ENCODE results near the gene GPX6.

GPX6 gene

GRCh38 chr6:28531479-28532128 is 16.0 kb upstream of the GPX6 start:
- POLR2A ChIA-PET, result interaction anchor here (1.5 kb wide), 1 partner anchor 11 kb away, joined by 4 read pairs; no protein-coding TSS in a partner anchor
- CTCF ChIA-PET, result interaction anchor here (1.2 to 1.3 kb wide), 2 partner anchors 9 to 52 kb away, joined by 3 to 4 read pairs; no protein-coding TSS in a partner anchor
- no peak for DNase-seq (ENCODE audit: extremely low spot score)
- TF ChIP-seq LEF1 (IDR thresholded peaks at IDR 0.05; ENCODE audit: borderline replicate concordance) (no peak), SP1 (IDR thresholded peaks at IDR 0.05) (no peak), FOXK2 (IDR thresholded peaks at IDR 0.05) (no peak), FOXM1 (IDR thresholded peaks at IDR 0.05; ENCODE audit: borderline replicate concordance) (no peak), ELF4 (IDR thresholded peaks at IDR 0.05) (no peak), NFRKB (IDR thresholded peaks at IDR 0.05) (no peak), FOXA1 (IDR thresholded peaks at IDR 0.05) (no peak), TARDBP (IDR thresholded peaks at IDR 0.05) (no peak), L3MBTL2 (conservative IDR thresholded peaks at IDR 0.05) (no peak), CTBP1 (IDR thresholded peaks at IDR 0.05; ENCODE audit: borderline replicate concordance) (no peak)
- TF ChIP-seq, protein P1, sequence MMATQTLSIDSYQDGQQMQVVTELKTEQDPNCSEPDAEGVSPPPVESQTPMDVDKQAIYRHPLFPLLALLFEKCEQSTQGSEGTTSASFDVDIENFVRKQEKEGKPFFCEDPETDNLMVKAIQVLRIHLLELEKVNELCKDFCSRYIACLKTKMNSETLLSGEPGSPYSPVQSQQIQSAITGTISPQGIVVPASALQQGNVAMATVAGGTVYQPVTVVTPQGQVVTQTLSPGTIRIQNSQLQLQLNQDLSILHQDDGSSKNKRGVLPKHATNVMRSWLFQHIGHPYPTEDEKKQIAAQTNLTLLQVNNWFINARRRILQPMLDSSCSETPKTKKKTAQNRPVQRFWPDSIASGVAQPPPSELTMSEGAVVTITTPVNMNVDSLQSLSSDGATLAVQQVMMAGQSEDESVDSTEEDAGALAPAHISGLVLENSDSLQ (IDR thresholded peaks at IDR 0.05), result no peak

- ChIA-PET CTCF (interaction anchor here (1.3 kb wide), 2 partner anchors 12 to 53 kb away, joined by 3 read pairs; no protein-coding TSS in a partner anchor), POLR2A (interaction anchor here (1.5 kb wide), 1 partner anchor 12 kb away, joined by 4 read pairs; no protein-coding TSS in a partner anchor)
- TF ChIP-seq FOXA1 (IDR thresholded peaks at IDR 0.05) (no peak), ELF4 (IDR thresholded peaks at IDR 0.05) (no peak), FOXM1 (IDR thresholded peaks at IDR 0.05; ENCODE audit: borderline replicate concordance) (no peak), L3MBTL2 (conservative IDR thresholded peaks at IDR 0.05) (no peak), ZNF384 (IDR thresholded peaks at IDR 0.05) (no peak), LEF1 (IDR thresholded peaks at IDR 0.05; ENCODE audit: borderline replicate concordance) (no peak), NFRKB (IDR thresholded peaks at IDR 0.05) (no peak), SP1 (IDR thresholded peaks at IDR 0.05) (no peak), FOXK2 (IDR thresholded peaks at IDR 0.05) (no peak), ARNT (IDR thresholded peaks at IDR 0.05) (no peak), SUZ12 (IDR thresholded peaks at IDR 0.05) (no peak), HDGF (IDR thresholded peaks at IDR 0.05; ENCODE audit: borderline replicate concordance) (no peak), BHLHE40 (IDR thresholded peaks at IDR 0.05; ENCODE audit: borderline replicate concordance) (no peak), CTBP1 (IDR thresholded peaks at IDR 0.05; ENCODE audit: borderline replicate concordance) (no peak), TARDBP (IDR thresholded peaks at IDR 0.05) (no peak)
- TF ChIP-seq, protein P1 (IDR thresholded peaks at IDR 0.05), result no peak
- no peak for DNase-seq (ENCODE audit: extremely low spot score)
These were observed 15.2 kb upstream of the GPX6 start for GRCh38 chr6:28530777-28531176.

DNA sequence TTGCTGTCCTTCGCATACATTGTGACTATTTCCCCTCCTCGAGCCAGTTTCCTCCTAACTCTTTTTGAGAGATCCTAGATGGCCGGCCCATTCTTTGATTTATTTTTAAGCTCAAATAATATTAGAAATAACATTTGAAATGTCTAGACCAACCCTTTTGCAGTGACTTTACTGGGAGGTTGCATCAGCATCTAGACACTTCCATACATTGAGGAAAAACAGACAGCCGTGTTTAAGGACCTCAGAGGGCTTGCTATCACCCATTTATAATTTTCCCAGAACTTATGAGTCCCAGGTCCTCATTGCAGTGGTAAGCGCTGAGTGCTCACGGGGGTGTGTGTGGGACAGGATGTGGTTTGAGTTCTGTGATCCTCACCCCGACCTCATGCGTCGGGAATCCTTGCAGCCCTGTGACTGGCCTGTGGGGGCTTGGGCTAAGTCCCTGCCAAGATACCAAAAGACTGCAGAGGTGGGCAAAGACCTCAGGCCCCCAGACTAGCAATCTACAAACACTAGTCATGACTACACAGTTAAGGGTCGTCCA is 10.0 kb upstream of the GPX6 start, which contains the start of gene GPX5:
TSS of gene GPX5 (plus strand) at position 386 of the 544 bp plus-strand sequence. CDS start at position 519, 133 bp downstream.
- DNase-seq (ENCODE audit: extremely low spot score), result no peak
- no peak for TF ChIP-seq SUZ12 (IDR thresholded peaks at IDR 0.05)
- no peak for TF ChIP-seq ELF4 (IDR thresholded peaks at IDR 0.05)
- TF ChIP-seq FOXK2 (IDR thresholded peaks at IDR 0.05), result no peak
- TF ChIP-seq LEF1 (IDR thresholded peaks at IDR 0.05; ENCODE audit: borderline replicate concordance), result no peak
- TF ChIP-seq, protein P1 (IDR thresholded peaks at IDR 0.05), result no peak
- no peak for TF ChIP-seq TARDBP (IDR thresholded peaks at IDR 0.05)
- no peak for TF ChIP-seq BHLHE40 (IDR thresholded peaks at IDR 0.05; ENCODE audit: borderline replicate concordance)
- no peak for TF ChIP-seq NFRKB (IDR thresholded peaks at IDR 0.05)
- no peak for TF ChIP-seq ARNT (IDR thresholded peaks at IDR 0.05)
- no peak for TF ChIP-seq CTBP1 (IDR thresholded peaks at IDR 0.05; ENCODE audit: borderline replicate concordance)
- TF ChIP-seq FOXA1 (IDR thresholded peaks at IDR 0.05), result no peak
- TF ChIP-seq HDGF (IDR thresholded peaks at IDR 0.05; ENCODE audit: borderline replicate concordance), result no peak
- TF ChIP-seq FOXM1 (IDR thresholded peaks at IDR 0.05; ENCODE audit: borderline replicate concordance), result no peak
- no peak for TF ChIP-seq ZNF384 (IDR thresholded peaks at IDR 0.05)
- TF ChIP-seq SP1 (IDR thresholded peaks at IDR 0.05), result no peak
- no peak for TF ChIP-seq L3MBTL2 (conservative IDR thresholded peaks at IDR 0.05)
- POLR2A ChIA-PET, result no interaction called here
- CTCF ChIA-PET, result no interaction called here

- no peak for DNase-seq (ENCODE audit: extremely low spot score)
- POLR2A ChIA-PET, result interaction anchor here (1.0 kb wide), 1 partner anchor 19 kb away, joined by 5 read pairs; no protein-coding TSS in a partner anchor
- CTCF ChIA-PET, result interaction anchor here (0.7 to 1.2 kb wide), 2 partner anchors 8 to 19 kb away, joined by 4 read pairs; no protein-coding TSS in a partner anchor
- no peak for TF ChIP-seq FOXK2 (IDR thresholded peaks at IDR 0.05)
- no peak for TF ChIP-seq CTBP1 (IDR thresholded peaks at IDR 0.05; ENCODE audit: borderline replicate concordance)
- TF ChIP-seq LEF1 (IDR thresholded peaks at IDR 0.05; ENCODE audit: borderline replicate concordance), result no peak
- no peak for TF ChIP-seq BHLHE40 (IDR thresholded peaks at IDR 0.05; ENCODE audit: borderline replicate concordance)
- TF ChIP-seq NFRKB (IDR thresholded peaks at IDR 0.05), result no peak
- no peak for TF ChIP-seq ARNT (IDR thresholded peaks at IDR 0.05)
- no peak for TF ChIP-seq FOXM1 (IDR thresholded peaks at IDR 0.05; ENCODE audit: borderline replicate concordance)
- TF ChIP-seq SP1 (IDR thresholded peaks at IDR 0.05), result no peak
- TF ChIP-seq ZNF384 (IDR thresholded peaks at IDR 0.05), result no peak
- no peak for TF ChIP-seq HDGF (IDR thresholded peaks at IDR 0.05; ENCODE audit: borderline replicate concordance)
- TF ChIP-seq, protein P1 (IDR thresholded peaks at IDR 0.05), result no peak
These were observed 7.6 kb upstream of the GPX6 start for GRCh38 chr6:28523241-28523622.

Data from HEK293T (cell line).